Measurements from ENCODE around the gene MYCN.
"Not testable (repeated sequence)": the region's sequence is repeated elsewhere in the genome, so short reads cannot be mapped to it uniquely, and the experiment has no call there.

MYCN gene
- total RNA-seq, result 0 to 0.25 (median 0) reads per million in 18 experiments

GRCh38 chr2:15939854-15940660, at the start of gene MYCN:
Gene MYCN (plus strand): TSS chr2:15940550. CDS start chr2:15942065, 1,515 bp downstream.
- no peak for DNase-seq

DNA sequence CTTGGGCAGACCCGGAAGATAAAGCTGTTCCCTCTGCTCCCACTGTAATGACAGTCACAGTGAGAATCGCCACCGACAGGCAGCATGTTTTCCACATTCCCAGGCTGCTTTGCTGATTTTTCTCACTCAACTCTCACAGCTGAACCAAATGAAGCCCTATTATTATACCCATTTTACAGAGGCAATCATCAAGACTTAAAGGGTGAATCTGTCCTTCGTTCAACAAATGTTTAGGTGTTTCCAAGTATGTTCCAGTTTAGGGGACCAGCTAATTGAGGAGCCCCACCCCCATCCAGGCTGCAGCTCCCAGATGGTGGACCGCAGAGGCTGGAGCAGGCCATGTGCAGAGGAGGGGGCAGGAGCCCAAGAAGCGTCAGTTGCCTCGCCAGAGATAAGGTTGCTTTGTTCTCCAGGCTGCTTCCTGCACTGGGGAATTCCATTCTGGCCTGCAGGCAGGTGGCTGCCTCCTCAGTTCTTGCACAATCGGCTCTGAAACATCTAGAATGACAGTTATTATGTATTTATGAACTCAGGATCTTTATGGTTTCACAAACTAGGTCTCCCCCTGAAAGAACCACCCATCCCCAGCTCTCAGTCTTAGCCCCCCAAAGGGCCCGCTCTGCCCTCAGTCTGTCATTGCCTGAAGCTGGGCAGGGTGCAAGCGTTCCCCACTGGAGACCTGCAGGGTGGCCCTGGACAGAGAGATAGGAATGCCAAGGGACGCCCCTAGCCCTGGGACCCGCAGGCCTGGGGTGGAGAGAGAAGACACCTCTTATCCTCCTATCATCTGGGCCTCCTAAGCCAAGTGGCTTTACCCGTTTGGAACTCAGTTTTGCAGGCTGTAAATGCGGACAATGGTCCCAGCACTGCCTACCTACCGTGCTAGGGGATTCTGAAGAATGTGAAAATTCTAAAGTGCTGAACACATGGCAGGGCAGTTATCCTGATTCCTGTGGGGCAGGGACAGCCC, 49.1 kb upstream of the MYCN start:
- no peak for DNase-seq

- DNase-seq, result no peak
These were observed 48.0 kb upstream of the MYCN start for GRCh38 chr2:15892151-15892880.

DNA sequence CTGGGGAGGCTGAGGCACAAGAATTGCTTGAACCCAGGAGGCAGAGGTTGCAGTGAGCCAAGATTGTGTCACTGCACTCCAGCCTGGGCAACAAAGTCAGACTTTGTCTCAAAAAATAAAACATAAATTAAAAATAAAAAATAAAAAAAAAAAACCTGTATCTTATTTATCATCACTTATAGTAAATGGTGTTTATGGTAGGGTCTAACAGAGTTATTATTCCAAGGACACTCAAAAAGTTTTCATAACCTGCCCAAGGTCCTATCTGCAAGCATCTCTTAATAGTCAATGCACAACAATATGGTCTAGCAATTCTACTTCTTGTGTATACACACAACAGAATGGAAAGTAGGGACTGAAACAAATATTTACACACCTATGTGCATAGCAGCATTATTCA, 47.3 kb upstream of the MYCN start:
- no peak for DNase-seq

GRCh38 chr2:15893689-15894480, 46.5 kb upstream of the MYCN start:
- DNase-seq, result no peak

DNA sequence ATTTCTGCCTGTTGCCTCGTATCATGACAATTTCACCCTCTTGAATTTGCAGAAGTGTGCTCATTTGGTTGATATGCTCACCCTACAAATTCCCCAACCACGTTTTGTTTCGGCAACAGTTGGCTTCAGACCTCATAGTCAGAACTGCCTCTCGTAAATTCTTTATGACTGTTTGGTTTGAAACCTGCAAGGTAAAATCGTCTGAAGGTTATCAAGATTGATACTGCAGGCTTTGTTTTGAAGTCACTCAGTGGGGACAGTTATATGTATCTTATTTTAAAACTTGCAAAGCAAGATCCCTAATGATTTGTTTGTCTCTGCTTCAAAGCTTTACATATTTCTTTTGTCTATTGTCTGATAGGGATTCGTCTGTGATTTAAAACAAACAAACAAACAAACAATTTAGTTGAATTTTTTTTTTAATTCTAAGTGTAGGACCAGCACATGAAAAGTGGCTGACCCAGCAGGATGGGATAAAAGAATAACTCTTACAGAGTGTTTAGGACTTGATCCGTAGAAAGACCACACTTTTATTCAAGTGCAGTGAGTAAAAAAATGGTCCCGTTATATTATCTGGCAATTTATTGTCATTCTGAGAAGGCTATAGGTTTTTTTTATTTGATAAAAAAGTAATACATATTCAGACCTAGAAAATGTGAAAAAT, 45.7 kb upstream of the MYCN start:
- no peak for DNase-seq

GRCh38 chr2:15895615-15896469, 44.5 kb upstream of the MYCN start:
- no peak for DNase-seq

- DNase-seq, result no peak
These were observed 43.5 kb upstream of the MYCN start for GRCh38 chr2:15896859-15897258.

GRCh38 chr2:15897431-15898098, 42.8 kb upstream of the MYCN start:
- no peak for DNase-seq

- no peak for DNase-seq
These were observed 41.1 kb upstream of the MYCN start for GRCh38 chr2:15899327-15899612.

DNA sequence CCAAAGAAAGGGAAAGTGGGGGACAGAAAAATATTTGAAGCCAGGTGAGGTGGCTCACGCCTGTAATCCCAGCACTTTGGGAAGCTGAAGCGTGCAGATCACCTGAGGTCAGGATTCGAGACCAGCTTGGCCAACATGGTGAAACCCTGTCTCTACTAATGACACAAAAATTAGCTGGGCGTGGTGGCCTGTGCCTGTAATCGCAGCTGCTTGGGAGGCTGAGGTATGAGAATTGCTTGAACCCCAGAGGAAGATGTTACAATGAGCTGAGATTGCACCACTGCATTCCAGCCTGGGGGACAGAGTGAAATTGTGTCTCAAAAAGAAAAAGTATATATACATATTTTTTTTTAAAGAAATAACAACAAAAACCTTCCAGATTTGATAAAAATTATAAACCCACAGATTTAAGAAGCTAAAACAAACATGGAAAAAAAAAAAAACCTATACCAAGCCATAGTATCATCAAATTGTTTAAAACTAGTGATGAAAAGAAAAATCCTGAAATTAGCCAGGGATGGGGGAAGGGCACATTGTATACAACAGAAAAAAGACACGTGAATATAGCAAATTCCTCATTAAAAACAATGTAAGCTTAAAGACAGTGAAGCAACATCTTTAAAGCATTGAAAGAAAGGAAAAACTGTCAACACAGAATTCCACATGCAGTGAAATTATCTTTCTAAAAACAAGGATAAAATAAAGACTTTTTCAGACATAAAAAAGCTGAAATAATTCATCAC, 40.4 kb upstream of the MYCN start:
- no peak for DNase-seq

DNA sequence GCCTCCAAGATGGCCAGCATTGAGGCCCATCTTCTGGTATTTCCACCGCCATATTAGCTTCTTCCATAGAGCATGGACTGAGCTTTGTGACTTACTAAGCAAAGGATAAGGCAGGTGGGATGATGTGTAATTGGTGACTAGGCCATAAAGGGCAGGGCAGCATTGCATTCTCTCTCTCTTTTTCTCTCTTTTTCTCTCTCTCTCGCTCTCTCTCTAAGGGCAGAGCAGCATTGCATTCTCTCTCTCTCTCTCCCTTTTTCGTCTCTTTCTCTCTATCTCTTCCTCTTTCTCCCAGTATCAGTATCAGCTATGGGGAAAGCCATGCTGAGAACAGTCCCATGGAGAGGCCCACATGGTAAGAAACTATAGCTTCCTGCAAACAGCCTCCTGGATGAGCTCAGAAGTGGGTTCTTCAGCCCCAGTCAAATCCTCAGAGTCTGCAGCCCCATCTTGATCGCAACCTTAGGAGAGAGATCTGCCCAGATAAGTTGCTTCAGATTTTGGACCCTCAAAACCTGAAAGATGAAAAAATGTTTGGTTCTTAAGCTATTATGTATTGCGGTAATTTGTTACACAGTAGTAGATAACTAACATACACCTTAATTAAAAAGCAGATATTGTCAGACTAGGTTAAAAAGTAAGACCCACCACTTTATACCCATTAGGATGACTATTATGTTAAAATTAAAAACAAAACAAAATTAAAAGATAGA, 39.1 kb upstream of the MYCN start:
- DNase-seq, result no peak

DNA sequence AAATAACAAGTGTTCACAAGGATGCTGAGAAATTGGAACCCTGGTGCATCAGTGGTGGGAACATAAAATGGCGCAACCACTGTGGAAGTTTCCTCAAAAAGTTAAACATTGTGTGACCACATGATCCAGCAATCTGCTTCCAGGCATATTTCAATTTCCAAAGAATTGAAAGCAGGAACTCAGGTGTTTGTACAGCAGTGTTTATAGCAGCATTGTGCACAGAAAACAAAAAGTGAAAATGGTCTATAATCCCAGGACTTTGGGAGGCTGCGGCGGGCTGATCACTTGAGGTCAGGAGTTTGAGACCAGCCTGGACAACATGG, 38.6 kb upstream of the MYCN start:
- no peak for DNase-seq

DNA sequence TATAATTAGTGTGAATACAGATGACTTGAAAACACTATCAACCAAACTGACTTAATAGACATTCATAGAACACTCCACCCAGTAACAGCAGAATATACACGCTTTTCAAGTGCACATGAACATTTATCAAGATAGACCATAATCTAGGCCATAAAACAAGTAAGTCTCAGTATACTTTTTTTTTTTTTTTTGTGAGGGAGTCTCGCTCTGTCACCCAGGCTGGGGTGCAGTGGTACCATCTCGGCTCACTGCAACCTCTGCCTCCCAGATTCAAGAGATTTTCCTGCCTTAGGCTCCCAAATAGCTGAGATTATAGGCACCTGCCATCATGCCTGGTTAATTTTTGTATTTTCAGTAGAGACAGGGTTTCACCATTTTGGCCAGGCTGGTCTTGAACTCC, 36.4 kb upstream of the MYCN start:
- DNase-seq, result not testable (repeated sequence)

GRCh38 chr2:15905267-15905645, 35.1 kb upstream of the MYCN start:
- DNase-seq, result no peak

DNA sequence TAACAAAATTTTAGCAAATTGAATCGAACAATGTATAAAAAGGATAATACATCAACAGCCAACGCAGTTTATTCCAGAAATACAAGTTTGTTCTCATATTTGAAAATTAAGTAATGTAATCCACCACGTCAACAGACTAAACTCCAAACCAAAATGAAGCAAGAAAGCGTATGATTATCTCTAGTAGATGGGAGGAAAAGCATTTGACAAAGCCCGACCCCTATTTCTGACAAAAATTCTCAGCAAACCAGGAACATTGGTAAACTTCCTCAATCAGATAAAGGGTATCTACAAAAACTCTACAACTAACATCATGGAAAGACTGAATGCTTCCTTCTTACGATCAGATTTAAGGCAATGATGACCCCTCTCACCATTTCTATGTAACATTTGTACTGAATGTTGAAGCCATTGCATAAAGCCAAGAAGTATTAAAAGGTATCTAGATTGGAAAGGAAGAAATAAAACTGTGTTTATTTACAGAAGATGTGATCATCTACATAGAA, 34.3 kb upstream of the MYCN start:
- no peak for DNase-seq

GRCh38 chr2:15906778-15907177, 33.6 kb upstream of the MYCN start:
- no peak for DNase-seq

- no peak for DNase-seq
These were observed 32.7 kb upstream of the MYCN start for GRCh38 chr2:15907461-15908324.
